Subcutaneous abdominal adipose tissue (tissue), 5 donors: ENCODE data around the gene SLC9A3.

Experiments used
- H3K27ac ChIP-seq: one replicate; pipeline ENCODE4 v1.7.0; 2013; ENCODE audit warnings: low read depth, mild to moderate bottlenecking, inconsistent platforms, low read length, moderate library complexity
- H3K27me3 ChIP-seq, 5 donors: one replicate each; pipeline ENCODE4 v1.7.0; 2013; ENCODE audit warnings: low read length in 5 of 5, inconsistent platforms in 1 of 5; ENCODE audit not compliant: control insufficient read depth in 5 of 5, insufficient read depth in 4 of 5
- H3K36me3 ChIP-seq, 5 donors: one replicate each; pipeline ENCODE4 v1.7.0; 2013; ENCODE audit warnings: low read length in 5 of 5; ENCODE audit not compliant: control insufficient read depth in 5 of 5, insufficient read depth in 5 of 5
- H3K4me1 ChIP-seq, 5 donors: one replicate each; pipeline ENCODE4 v1.7.0; 2013; ENCODE audit warnings: low read length in 5 of 5, mild to moderate bottlenecking in 3 of 5, moderate library complexity in 1 of 5; ENCODE audit not compliant: control insufficient read depth in 5 of 5, insufficient read depth in 5 of 5
- H3K4me3 ChIP-seq, 5 donors: one replicate each; pipeline ENCODE4 v1.7.0; 2013; ENCODE audit warnings: low read length in 5 of 5, low read depth in 1 of 5
- H3K9ac ChIP-seq, 5 donors: one replicate each; pipeline ENCODE4 v1.7.0; 2013; ENCODE audit warnings: low read length in 5 of 5, mild to moderate bottlenecking in 4 of 5, moderate library complexity in 3 of 5
- H3K9me3 ChIP-seq, 5 donors: one replicate each; pipeline ENCODE4 v1.7.0; 2013; ENCODE audit warnings: low read length in 5 of 5; ENCODE audit not compliant: control insufficient read depth in 5 of 5
- donor health status: healthy.
- donor health status: healthy.
- donor health status: healthy.
- donor health status: healthy.
- donor health status: healthy.

The SLC9A3 gene

GRCh38 chr5:517535-518100 is 6.6 kb downstream of the SLC9A3 start:
- H3K27me3 ChIP-seq = peaks cover 30 to 87% (median 68%) of the 10 kb centered on the region in 5 donors
- H3K36me3 ChIP-seq = no peaks in the 10 kb centered on the region
- no peak overlapping the region for H3K9ac ChIP-seq
- H3K4me3 ChIP-seq = no peak overlapping the region
- H3K9me3 ChIP-seq = peaks cover 0 to 3% (median 0%) of the 10 kb centered on the region in 5 donors
- H3K4me1 ChIP-seq = no peaks in the 10 kb centered on the region
- no peak overlapping the region for H3K27ac ChIP-seq

GRCh38 chr5:516980-517379 is 7.3 kb downstream of the SLC9A3 start:
- H3K4me3 ChIP-seq = no peak overlapping the region
- peaks cover 30 to 83% (median 67%) of the 10 kb centered on the region in 5 donors for H3K27me3 ChIP-seq
- H3K4me1 ChIP-seq = no peaks in the 10 kb centered on the region

GRCh38 chr5:516338-516925 is 7.8 kb downstream of the SLC9A3 start:
- Histone ChIP-seq H3K9me3 (peaks cover 0 to 3% (median 0%) of the 10 kb centered on the region in 5 donors), H3K4me3 (no peak overlapping the region), H3K27ac (no peak overlapping the region), H3K9ac (no peak overlapping the region), H3K36me3 (no peaks in the 10 kb centered on the region), H3K27me3 (peaks cover 30 to 78% (median 62%) of the 10 kb centered on the region in 5 donors), H3K4me1 (no peaks in the 10 kb centered on the region)

More at GRCh38 chr5:516980-517379, 7.3 kb downstream of the SLC9A3 start:
- Histone ChIP-seq H3K9ac (no peak overlapping the region), H3K27ac (no peak overlapping the region), H3K9me3 (peaks cover 0 to 3% (median 0%) of the 10 kb centered on the region in 5 donors), H3K36me3 (no peaks in the 10 kb centered on the region)

- Histone ChIP-seq H3K9me3 (peaks cover 0 to 3% (median 0%) of the 10 kb centered on the region in 5 donors), H3K27me3 (peaks cover 29 to 73% (median 51%) of the 10 kb centered on the region in 5 donors), H3K9ac (no peak overlapping the region), H3K36me3 (no peaks in the 10 kb centered on the region), H3K4me3 (no peak overlapping the region), H3K27ac (no peak overlapping the region), H3K4me1 (no peaks in the 10 kb centered on the region)
These were observed 8.9 kb downstream of the SLC9A3 start for GRCh38 chr5:515273-515836.

- Histone ChIP-seq H3K4me1 (no peaks in the 10 kb centered on the region), H3K36me3 (no peaks in the 10 kb centered on the region), H3K9ac (no peak overlapping the region), H3K9me3 (peaks cover 0 to 3% (median 0%) of the 10 kb centered on the region in 5 donors), H3K4me3 (no peak overlapping the region), H3K27me3 (peaks cover 23 to 72% (median 50%) of the 10 kb centered on the region in 5 donors), H3K27ac (no peak overlapping the region)
These were observed 9.6 kb downstream of the SLC9A3 start for GRCh38 chr5:514673-515072.

GRCh38 chr5:514101-514485 is 10.2 kb downstream of the SLC9A3 start:
- H3K9me3 ChIP-seq = peaks cover 0 to 3% (median 0%) of the 10 kb centered on the region in 5 donors
- no peak overlapping the region for H3K9ac ChIP-seq
- H3K4me1 ChIP-seq = no peaks in the 10 kb centered on the region
- H3K27ac ChIP-seq = no peak overlapping the region
- H3K36me3 ChIP-seq = no peaks in the 10 kb centered on the region
- H3K27me3 ChIP-seq = peaks cover 24 to 68% (median 44%) of the 10 kb centered on the region in 5 donors
- no peak overlapping the region for H3K4me3 ChIP-seq

- H3K4me1 ChIP-seq = no peaks in the 10 kb centered on the region
- H3K9ac ChIP-seq = no peak overlapping the region
- peaks cover 0 to 3% (median 0%) of the 10 kb centered on the region in 5 donors for H3K9me3 ChIP-seq
- no peak overlapping the region for H3K27ac ChIP-seq
- no peaks in the 10 kb centered on the region for H3K36me3 ChIP-seq
- H3K4me3 ChIP-seq = no peak overlapping the region
- peaks cover 18 to 61% (median 39%) of the 10 kb centered on the region in 5 donors for H3K27me3 ChIP-seq
These were observed 10.8 kb downstream of the SLC9A3 start for GRCh38 chr5:513216-514100.

- Histone ChIP-seq H3K27me3 (peaks cover 15 to 43% (median 23%) of the 10 kb centered on the region in 5 donors), H3K9me3 (no peaks in the 10 kb centered on the region), H3K27ac (no peak overlapping the region), H3K36me3 (no peaks in the 10 kb centered on the region), H3K4me3 (no peak overlapping the region), H3K9ac (no peak overlapping the region), H3K4me1 (no peaks in the 10 kb centered on the region)
These were observed 12.8 kb downstream of the SLC9A3 start for GRCh38 chr5:511476-511875.

- Histone ChIP-seq H3K36me3 (no peaks in the 10 kb centered on the region), H3K9me3 (no peaks in the 10 kb centered on the region), H3K27ac (no peak overlapping the region), H3K4me3 (no peak overlapping the region), H3K4me1 (no peaks in the 10 kb centered on the region), H3K27me3 (peaks cover 13 to 42% (median 25%) of the 10 kb centered on the region in 5 donors), H3K9ac (no peak overlapping the region)
These were observed 13.7 kb downstream of the SLC9A3 start for GRCh38 chr5:510521-510920.
